Stimulated activated CD4-positive, alpha-beta T cell treated with anti-CD3 and anti-CD28 coated beads, Interleukin-4, amount 100 ng/mL, for 24 hours (primary cell): Measurements from ENCODE around the gene MYBL2.

ENCODE experiments used
- DNase-seq: peaks from one replicate; pipeline ENCODE4 v3.0.0-alpha.2; 2020

Gene MYBL2

GRCh38 chr20:43724383-43724782 lies 57.5 kb downstream of the MYBL2 start:
- no peak for DNase-seq

GRCh38 chr20:43725666-43726065 lies 58.8 kb downstream of the MYBL2 start:
- DNase-seq, result no peak

- DNase-seq, result no peak
These were observed 59.4 kb downstream of the MYBL2 start for GRCh38 chr20:43726333-43726732.

GRCh38 chr20:43726811-43727338 lies 60.0 kb downstream of the MYBL2 start, which contains the start of gene GTSF1L:
GTSF1L (minus strand) TSS chr20:43727002; CDS start chr20:43726694, 308 bp downstream.
- DNase-seq, result no peak

- DNase-seq, result no peak
These were observed 61.2 kb downstream of the MYBL2 start for GRCh38 chr20:43727980-43728590.

- no peak for DNase-seq
These were observed 61.9 kb downstream of the MYBL2 start for GRCh38 chr20:43728686-43729255.

GRCh38 chr20:43731469-43731868 lies 64.6 kb downstream of the MYBL2 start:
- DNase-seq, result no peak

GRCh38 chr20:43731927-43732326 lies 65.0 kb downstream of the MYBL2 start:
- DNase-seq, result no peak

GRCh38 chr20:43736588-43737158 lies 69.8 kb downstream of the MYBL2 start:
- DNase-seq, result peak; percentile 32

GRCh38 chr20:43737925-43738324 lies 71.0 kb downstream of the MYBL2 start:
- no peak for DNase-seq

- DNase-seq, result no peak
These were observed 72.3 kb downstream of the MYBL2 start for GRCh38 chr20:43739148-43739749.

GRCh38 chr20:43740642-43741041 lies 73.7 kb downstream of the MYBL2 start:
- DNase-seq, result no peak

- DNase-seq, result peak; percentile 16
These were observed 77.3 kb downstream of the MYBL2 start for GRCh38 chr20:43744151-43744611.

- no peak for DNase-seq
These were observed 78.2 kb downstream of the MYBL2 start for GRCh38 chr20:43744966-43745730.

GRCh38 chr20:43746344-43747137 lies 79.6 kb downstream of the MYBL2 start:
- DNase-seq, result no peak

- no peak for DNase-seq
These were observed 81.4 kb downstream of the MYBL2 start for GRCh38 chr20:43748274-43748673.

GRCh38 chr20:43749734-43750294 lies 82.9 kb downstream of the MYBL2 start:
- peak; percentile 88 for DNase-seq

- DNase-seq, result no peak
These were observed 83.9 kb downstream of the MYBL2 start for GRCh38 chr20:43750774-43751166.

GRCh38 chr20:43751167-43752050 lies 84.5 kb downstream of the MYBL2 start:
- DNase-seq, result peak; percentile 77

GRCh38 chr20:43752051-43752360 lies 85.1 kb downstream of the MYBL2 start:
- DNase-seq, result no peak
